HCT116 (cell line): ENCODE measurements around the gene EDEM1. TPM values are rescaled to one million over a fixed set of nuclear protein-coding genes. Genes with fewer than 3 reads are reported as not detected.

Source experiments
- ATAC-seq: fragments of 200-7000 bp; cut with Tn5 transposase; 2 replicates; pipeline ENCODE4 v1.9.1; 2020; ENCODE audit warnings: mild to moderate bottlenecking, moderate library complexity
- BruUV-seq: library from RNA; stranded (reverse); fragments of 400-500 nt; replicated peaks from 2 replicates; lab custom pipeline; 2021; lab: Mats Ljungman, UMichigan
- CTCF ChIA-PET: fragments of 300-600 bp; sonication (Branson Sonifier 250); formaldehyde crosslinking; loops from one replicate; lab custom pipeline; 2021; ENCODE audit warnings: antibody characterized with exemption; lab: Charles Lee
- POLR2A ChIA-PET: fragments of 300-600, 350-600 bp; sonication (Branson Sonifier 250); formaldehyde crosslinking; loops from one replicate; lab custom pipeline; 2021; ENCODE audit warnings: antibody characterized with exemption; lab: Charles Lee
- RAD21 ChIA-PET, 2 experiments: fragments of 300-600 bp; sonication (Branson Sonifier 250); formaldehyde crosslinking; loops; one replicate each; lab custom pipeline; 2023; ENCODE audit warnings: low total read pairs in 2 of 2; ENCODE audit not compliant: uncharacterized antibody in 2 of 2, unreplicated experiment in 2 of 2, low non-redundant PET in 1 of 2; lab: Charles Lee
- DNase-seq: peaks from one replicate; pipeline ENCODE4 v3.0.0-alpha.2; 2010; ENCODE audit warnings: low read depth, low spot score
- H2AFZ ChIP-seq: fragments of 200-600 bp; shearing (Covaris generic), sonication (generic); 2 replicates; pipeline ENCODE4 v1.6.1; 2017; ENCODE audit warnings: low read depth, mixed run types, mixed read lengths, antibody characterized with exemption, low read length; ENCODE audit not compliant: poor library complexity, severe bottlenecking
- H3K27ac ChIP-seq: 2 replicates; pipeline ENCODE4 v1.5.1; 2012; ENCODE audit warnings: low read depth, low read length
- H3K27me3 ChIP-seq: fragments of 200-600 bp; sonication (generic); 2 replicates; pipeline ENCODE4 v1.6.1; 2016; ENCODE audit warnings: mixed run types, low read length, mixed read lengths; ENCODE audit not compliant: insufficient read depth
- H3K36me3 ChIP-seq, 2 experiments: fragments of 200-500 bp in 1 of 2; fragments of 200-600 bp in 1 of 2; sonication (Bioruptor generic) in 1 of 2; sonication (generic) in 1 of 2; 2 replicates each; pipeline versions ENCODE4 v1.5.1 to v1.6.1; 2014 to 2016; ENCODE audit warnings: low read length in 2 of 2, inconsistent platforms in 1 of 2, mixed read lengths in 1 of 2, mixed run types in 1 of 2; ENCODE audit not compliant: insufficient read depth in 2 of 2, control insufficient read depth in 1 of 2
- H3K4me1 ChIP-seq, 2 experiments: fragments of 200-600 bp in 1 of 2; sonication (generic) in 1 of 2; 2 replicates each; pipeline versions ENCODE4 v1.5.1 to v1.6.1; 2012 to 2017; ENCODE audit warnings: low read length in 2 of 2, inconsistent platforms in 1 of 2, mild to moderate bottlenecking in 1 of 2, mixed read lengths in 1 of 2, mixed run types in 1 of 2, moderate library complexity in 1 of 2; ENCODE audit not compliant: insufficient read depth in 2 of 2, control insufficient read depth in 1 of 2
- H3K4me2 ChIP-seq: fragments of 200-600 bp; sonication (generic); 2 replicates; pipeline ENCODE4 v1.6.1; 2017; ENCODE audit warnings: mixed run types, low read length, mixed read lengths
- H3K4me3 ChIP-seq, 2 experiments: fragments of 200-600 bp in 1 of 2; sonication (generic) in 1 of 2; replicated peaks in 1 of 2; 2 replicates each; pipeline ENCODE4 v1.5.1; 2011 to 2016; ENCODE audit warnings: low read length in 2 of 2, control low read depth in 1 of 2, low read depth in 1 of 2, mild to moderate bottlenecking in 1 of 2, mixed read lengths in 1 of 2, mixed run types in 1 of 2
- H3K79me2 ChIP-seq: fragments of 200-600 bp; sonication (generic); 2 replicates; pipeline ENCODE4 v1.6.1; 2017; ENCODE audit warnings: mild to moderate bottlenecking, mixed run types, low read length, moderate library complexity, mixed read lengths; ENCODE audit not compliant: insufficient read depth
- H3K9ac ChIP-seq: fragments of 200-600 bp; sonication (generic); 2 replicates; pipeline ENCODE4 v1.6.1; 2016; ENCODE audit warnings: low read length, mixed read lengths
- H3K9me2 ChIP-seq: fragments of 200-600 bp; sonication (generic), shearing (Covaris generic); 2 replicates; pipeline ENCODE4 v1.6.1; 2017; ENCODE audit warnings: mixed run types, mild to moderate bottlenecking, moderate library complexity; ENCODE audit not compliant: insufficient read depth
- H3K9me3 ChIP-seq, 2 experiments: fragments of 200-500 bp in 1 of 2; fragments of 200-600 bp in 1 of 2; sonication (Bioruptor generic) in 1 of 2; sonication (generic) in 1 of 2; 2 replicates each; pipeline ENCODE4 v1.6.1; 2014 to 2017; ENCODE audit warnings: low read length in 2 of 2, mixed read lengths in 2 of 2, inconsistent platforms in 1 of 2, low read depth in 1 of 2, mild to moderate bottlenecking in 1 of 2, mixed run types in 1 of 2, moderate library complexity in 1 of 2; ENCODE audit not compliant: control insufficient read depth in 1 of 2, insufficient read depth in 1 of 2
- H4K20me1 ChIP-seq: fragments of 200-600 bp; sonication (generic), shearing (Covaris generic); 2 replicates; pipeline ENCODE4 v1.6.1; 2017; ENCODE audit warnings: mixed run types, mild to moderate bottlenecking, moderate library complexity; ENCODE audit not compliant: insufficient read depth
- ATF3 ChIP-seq: IDR thresholded peaks from 2 replicates; pipeline ENCODE4 v1.6.1; 2012
- CBX3 ChIP-seq: IDR thresholded peaks from 2 replicates; pipeline ENCODE4 v1.6.1; 2012; ENCODE audit warnings: low read depth
- CTCF ChIP-seq, 3 experiments: fragments of 200-600 bp in 1 of 3; sonication (generic) in 1 of 3; IDR thresholded peaks in 2 of 3; conservative IDR thresholded peaks in 1 of 3; 2 replicates each; pipeline ENCODE4 v1.5.1; 2012 to 2017; ENCODE audit warnings: low read depth in 2 of 3, low read length in 2 of 3, antibody characterized with exemption in 1 of 3, borderline replicate concordance in 1 of 3, control low read depth in 1 of 3, mild to moderate bottlenecking in 1 of 3, mixed read lengths in 1 of 3, mixed run types in 1 of 3, moderate library complexity in 1 of 3; ENCODE audit not compliant: insufficient read depth in 1 of 3
- ELF1 ChIP-seq: IDR thresholded peaks from 2 replicates; pipeline ENCODE4 v1.6.1; 2012; ENCODE audit warnings: low read depth, borderline replicate concordance
- EZH2 ChIP-seq: fragments of 200-600 bp; sonication (generic); IDR thresholded peaks from 2 replicates; pipeline ENCODE4 v1.6.1; 2017; ENCODE audit warnings: antibody characterized with exemption, mixed run types
- EZH2phosphoT487 ChIP-seq: fragments of 200-600 bp; IDR thresholded peaks from 2 replicates; pipeline ENCODE4 v1.6.1; 2018; ENCODE audit warnings: antibody characterized with exemption, borderline replicate concordance
- RAD21 ChIP-seq: IDR thresholded peaks from 2 replicates; pipeline ENCODE4 v1.6.1; 2012; ENCODE audit warnings: low read depth, mild to moderate bottlenecking
- SP1 ChIP-seq: IDR thresholded peaks from 2 replicates; pipeline ENCODE4 v1.6.1; 2012; ENCODE audit warnings: low read depth
- ZNF274 ChIP-seq: fragments of 200-500 bp; sonication (Bioruptor generic); IDR thresholded peaks from 2 replicates; pipeline ENCODE4 v1.6.1; 2014; ENCODE audit warnings: mild to moderate bottlenecking, low read depth, low read length, inconsistent platforms
- intact Hi-C: fragments of 100-400 bp; cut with micrococcal nuclease; formaldehyde crosslinking; loops from 2 replicates; pipeline ENCODE4 v1.10.0; 2022
- total RNA-seq: library from RNA; stranded (reverse); gene quantifications from one replicate; pipeline ENCODE4 v1.2.1, GENCODE V29; 2021; ENCODE audit not compliant: unreplicated experiment

The EDEM1 gene
- total RNA-seq, 1 experiment from 2014 or later = 23.7 TPM

- intact Hi-C loops = no loop called here
- Histone ChIP-seq H3K27ac (no peak overlapping the region), H3K27me3 (peaks cover 18% of the 10 kb centered on the region; the same call in 1 of the 2 replicates), H3K4me1 (no peaks in the 10 kb centered on the region), H3K4me2 (no peak overlapping the region), H3K79me2 (no peaks in the 10 kb centered on the region), H2AFZ (no peak overlapping the region), H3K4me3 (no peak overlapping the region), H3K36me3 (no peaks in the 10 kb centered on the region), H3K9me3 (no peaks in the 10 kb centered on the region), H3K9ac (no peak overlapping the region), H3K9me2 (no peaks in the 10 kb centered on the region), H4K20me1 (no peaks in the 10 kb centered on the region)
- BruUV-seq = no TSS peak
- ATAC-seq (no peak), DNase-seq (no peak)
- CTCF ChIA-PET = no interaction called here
- POLR2A ChIA-PET = no interaction called here
- no peak for TF ChIP-seq SP1
- TF ChIP-seq CBX3 = no peak
- no peak for TF ChIP-seq ZNF274
- TF ChIP-seq EZH2 = no peak
- no peak for TF ChIP-seq RAD21
- TF ChIP-seq ATF3 = no peak
- TF ChIP-seq ELF1 = no peak
- TF ChIP-seq EZH2phosphoT487 = no peak
- RAD21 ChIA-PET = no interaction called here
Measured at GRCh38 chr3:5231487-5231886, 44.0 kb downstream of the EDEM1 start.

GRCh38 chr3:5232570-5232969 lies 45.1 kb downstream of the EDEM1 start:
- no peaks in the 10 kb centered on the region for H3K9me3 ChIP-seq
- H3K79me2 ChIP-seq = no peaks in the 10 kb centered on the region
- no peak overlapping the region for H3K4me2 ChIP-seq
- POLR2A ChIA-PET = no interaction called here
- H3K27ac ChIP-seq = no peak overlapping the region
- RAD21 ChIA-PET = no interaction called here
- no peaks in the 10 kb centered on the region for H4K20me1 ChIP-seq
- intact Hi-C loops = no loop called here
- H3K27me3 ChIP-seq = peaks cover 17% of the 10 kb centered on the region; the same call in 1 of the 2 replicates
- no peaks in the 10 kb centered on the region for H3K36me3 ChIP-seq
- no peak overlapping the region for H3K9ac ChIP-seq
- H2AFZ ChIP-seq = no peak overlapping the region
- TF ChIP-seq CTCF (IDR thresholded peaks at IDR 0.05 in 2 of 3, conservative IDR thresholded peaks at IDR 0.05 in 1 of 3; ENCODE audit: borderline replicate concordance in 1 of 3, insufficient read depth in 1 of 3, low read depth in 2 of 3, low read length in 2 of 3) (peak; percentile 6 to 36 (median 26); a peak in 4 of 6 replicates), EZH2phosphoT487 (no peak), RAD21 (peak; percentile 35; the same call in 1 of the 2 replicates)
- TF ChIP-seq, all 23 proteins: peak for 2
- no peaks in the 10 kb centered on the region for H3K4me1 ChIP-seq
- no TSS peak for BruUV-seq
- no peak for DNase-seq
- H3K9me2 ChIP-seq = no peaks in the 10 kb centered on the region
- no peak overlapping the region for H3K4me3 ChIP-seq
- CTCF ChIA-PET = no interaction called here
- peak; percentile 46; the same call in 1 of the 2 replicates for ATAC-seq
